ENCODE results near the gene PNMA5.
A peak's percentile ranks its signal among the peaks of the same experiment; 100 is the strongest.

PNMA5 gene

DNA sequence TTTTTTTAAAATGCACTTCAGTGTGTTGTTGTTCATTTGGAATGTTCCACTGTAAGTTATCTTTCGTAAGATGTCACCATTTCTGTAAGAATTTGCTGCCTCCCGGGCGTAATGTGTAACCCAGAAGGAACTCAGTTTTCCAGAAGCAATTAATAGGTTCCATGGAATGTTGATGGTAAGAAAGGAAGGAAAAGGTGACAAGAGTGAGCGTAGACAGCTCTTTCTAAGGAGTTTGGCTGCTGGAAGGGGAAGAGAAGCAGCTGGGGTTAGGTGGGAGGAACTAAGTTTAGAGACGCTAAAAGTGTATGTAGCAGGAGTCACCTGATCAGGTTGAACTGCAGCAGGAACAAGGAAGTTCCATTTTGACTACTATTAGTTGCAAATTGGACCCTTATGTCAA lies 35.9 kb downstream of the PNMA5 start:
- H3K79me2 ChIP-seq (ENCODE audit: low read length): no peaks in the 10 kb centered on the region
- no peak for TF ChIP-seq EZH2phosphoT487 (IDR thresholded peaks at IDR 0.05; ENCODE audit: low read depth)
- TF ChIP-seq, protein P1, sequence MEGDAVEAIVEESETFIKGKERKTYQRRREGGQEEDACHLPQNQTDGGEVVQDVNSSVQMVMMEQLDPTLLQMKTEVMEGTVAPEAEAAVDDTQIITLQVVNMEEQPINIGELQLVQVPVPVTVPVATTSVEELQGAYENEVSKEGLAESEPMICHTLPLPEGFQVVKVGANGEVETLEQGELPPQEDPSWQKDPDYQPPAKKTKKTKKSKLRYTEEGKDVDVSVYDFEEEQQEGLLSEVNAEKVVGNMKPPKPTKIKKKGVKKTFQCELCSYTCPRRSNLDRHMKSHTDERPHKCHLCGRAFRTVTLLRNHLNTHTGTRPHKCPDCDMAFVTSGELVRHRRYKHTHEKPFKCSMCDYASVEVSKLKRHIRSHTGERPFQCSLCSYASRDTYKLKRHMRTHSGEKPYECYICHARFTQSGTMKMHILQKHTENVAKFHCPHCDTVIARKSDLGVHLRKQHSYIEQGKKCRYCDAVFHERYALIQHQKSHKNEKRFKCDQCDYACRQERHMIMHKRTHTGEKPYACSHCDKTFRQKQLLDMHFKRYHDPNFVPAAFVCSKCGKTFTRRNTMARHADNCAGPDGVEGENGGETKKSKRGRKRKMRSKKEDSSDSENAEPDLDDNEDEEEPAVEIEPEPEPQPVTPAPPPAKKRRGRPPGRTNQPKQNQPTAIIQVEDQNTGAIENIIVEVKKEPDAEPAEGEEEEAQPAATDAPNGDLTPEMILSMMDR (IDR thresholded peaks at IDR 0.05; ENCODE audit: low read depth, low read length): no peak
- H3K4me3 ChIP-seq (ENCODE audit: low read length): peak overlapping the region; percentile 77
- peak overlapping the region; percentile 90 for H3K27ac ChIP-seq (ENCODE audit: low read length)
- H3K4me1 ChIP-seq (ENCODE audit: low read length): peaks cover 11% of the 10 kb centered on the region
- no peaks in the 10 kb centered on the region for H3K27me3 ChIP-seq (ENCODE audit: low read depth, low read length)
- H3K9me3 ChIP-seq (ENCODE audit: insufficient read depth, low read length): no peaks in the 10 kb centered on the region
- no peaks in the 10 kb centered on the region for H3K36me3 ChIP-seq (replicated peaks; ENCODE audit: low read depth, low read length)
- H4K20me1 ChIP-seq (ENCODE audit: insufficient read depth, low read length): no peaks in the 10 kb centered on the region
- H3K9ac ChIP-seq (ENCODE audit: low read length): peak overlapping the region; percentile 81
- peak overlapping the region; percentile 94 for H3K4me2 ChIP-seq (ENCODE audit: low read length)
- peak overlapping the region; percentile 74; the same call in 1 of the 2 replicates for H2AFZ ChIP-seq (ENCODE audit: low read depth, low read length)

DNA sequence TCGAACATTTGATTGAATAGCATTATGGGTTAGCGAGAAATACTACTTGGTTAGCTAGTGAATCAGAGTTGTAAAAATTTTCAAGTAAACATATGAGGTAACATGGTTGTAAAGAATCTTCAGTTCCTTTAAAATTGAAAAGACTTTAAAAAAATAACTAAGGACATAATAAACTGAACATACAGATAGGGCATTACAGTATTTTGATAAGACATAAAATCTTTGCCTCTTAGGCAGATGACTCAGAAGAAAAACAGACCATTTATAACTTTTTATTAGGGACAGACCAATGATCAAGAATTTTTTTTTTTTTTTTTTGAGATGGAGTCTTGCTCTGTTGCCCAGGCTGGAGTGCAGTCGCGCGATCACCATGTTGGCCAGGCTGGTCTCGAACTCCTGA lies 43.1 kb downstream of the PNMA5 start:
- Histone ChIP-seq H3K9me3 (ENCODE audit: insufficient read depth, low read length) (no peaks in the 10 kb centered on the region), H3K4me3 (ENCODE audit: low read length) (no peak overlapping the region)
- no peak for TF ChIP-seq EZH2phosphoT487 (IDR thresholded peaks at IDR 0.05; ENCODE audit: low read depth)

DNA sequence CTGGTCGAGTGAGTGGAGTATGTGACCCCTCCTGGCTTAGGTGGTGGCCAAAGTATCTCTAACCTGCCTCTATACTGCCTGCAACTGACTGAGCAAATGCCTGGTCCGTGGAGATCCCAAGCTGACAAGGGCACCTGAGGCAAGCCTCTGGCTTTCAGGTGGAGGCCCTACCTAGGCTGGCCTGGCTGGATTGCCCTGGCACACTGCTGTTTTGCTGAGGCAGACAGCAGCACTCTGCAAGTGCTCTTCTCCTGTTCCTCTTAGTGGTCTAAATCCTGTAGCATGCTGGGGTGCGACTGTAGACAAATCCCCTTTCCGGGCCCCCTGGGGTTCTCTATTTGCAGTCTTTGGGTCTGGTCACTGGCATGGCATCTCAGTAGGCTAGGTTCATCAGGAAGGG lies 44.8 kb downstream of the PNMA5 start:
- TF ChIP-seq, protein P1 (IDR thresholded peaks at IDR 0.05; ENCODE audit: low read depth, low read length): no peak

More for the DNA sequence above, 43.1 kb downstream of the PNMA5 start:
- Histone ChIP-seq H2AFZ (ENCODE audit: low read depth, low read length) (no peak overlapping the region), H3K36me3 (replicated peaks; ENCODE audit: low read depth, low read length) (no peaks in the 10 kb centered on the region), H3K4me2 (ENCODE audit: low read length) (no peak overlapping the region), H3K79me2 (ENCODE audit: low read length) (no peaks in the 10 kb centered on the region), H3K27ac (ENCODE audit: low read length) (no peak overlapping the region), H3K9ac (ENCODE audit: low read length) (no peak overlapping the region), H3K4me1 (ENCODE audit: low read length) (no peaks in the 10 kb centered on the region), H3K27me3 (ENCODE audit: low read depth, low read length) (no peaks in the 10 kb centered on the region), H4K20me1 (ENCODE audit: insufficient read depth, low read length) (no peaks in the 10 kb centered on the region)

DNA sequence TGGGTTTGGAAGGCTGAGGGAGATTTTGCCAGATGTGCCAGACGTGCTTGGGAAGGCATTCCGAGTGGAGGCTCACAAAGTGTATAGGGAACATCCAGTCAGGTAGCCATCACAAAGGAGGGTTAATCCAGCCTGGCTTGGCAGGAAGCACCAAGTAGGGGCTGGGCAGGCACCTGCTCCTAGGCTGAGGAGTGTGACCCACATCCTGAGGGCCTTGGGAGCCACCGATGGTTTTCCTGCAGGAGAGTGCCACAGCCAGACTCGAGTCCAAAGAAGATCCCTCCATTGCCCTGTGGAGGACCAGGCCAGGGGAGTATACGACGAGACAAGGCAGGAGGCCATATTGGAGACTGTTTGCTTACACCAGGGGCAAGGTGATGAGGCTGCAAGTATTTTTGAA lies 47.2 kb downstream of the PNMA5 start:
- H3K36me3 ChIP-seq (replicated peaks; ENCODE audit: low read depth, low read length): no peaks in the 10 kb centered on the region
- H3K9me3 ChIP-seq (ENCODE audit: insufficient read depth, low read length): no peaks in the 10 kb centered on the region
- H3K4me1 ChIP-seq (ENCODE audit: low read length): peaks cover 4% of the 10 kb centered on the region; the same call in 1 of the 2 replicates
- no peaks in the 10 kb centered on the region for H4K20me1 ChIP-seq (ENCODE audit: insufficient read depth, low read length)
- TF ChIP-seq EZH2phosphoT487 (IDR thresholded peaks at IDR 0.05; ENCODE audit: low read depth): no peak
- TF ChIP-seq, protein P1 (IDR thresholded peaks at IDR 0.05; ENCODE audit: low read depth, low read length): no peak
- no peaks in the 10 kb centered on the region for H3K79me2 ChIP-seq (ENCODE audit: low read length)
- H2AFZ ChIP-seq (ENCODE audit: low read depth, low read length): no peak overlapping the region
- H3K27ac ChIP-seq (ENCODE audit: low read length): no peak overlapping the region
- H3K4me3 ChIP-seq (ENCODE audit: low read length): no peak overlapping the region
- no peaks in the 10 kb centered on the region for H3K27me3 ChIP-seq (ENCODE audit: low read depth, low read length)
- H3K4me2 ChIP-seq (ENCODE audit: low read length): no peak overlapping the region
- H3K9ac ChIP-seq (ENCODE audit: low read length): no peak overlapping the region

More for the DNA sequence above, 44.8 kb downstream of the PNMA5 start:
- Histone ChIP-seq H3K27me3 (ENCODE audit: low read depth, low read length) (no peaks in the 10 kb centered on the region), H3K9ac (ENCODE audit: low read length) (no peak overlapping the region), H3K79me2 (ENCODE audit: low read length) (no peaks in the 10 kb centered on the region), H2AFZ (ENCODE audit: low read depth, low read length) (no peak overlapping the region), H4K20me1 (ENCODE audit: insufficient read depth, low read length) (no peaks in the 10 kb centered on the region), H3K27ac (ENCODE audit: low read length) (no peak overlapping the region), H3K4me3 (ENCODE audit: low read length) (no peak overlapping the region), H3K4me2 (ENCODE audit: low read length) (no peak overlapping the region), H3K36me3 (replicated peaks; ENCODE audit: low read depth, low read length) (no peaks in the 10 kb centered on the region), H3K4me1 (ENCODE audit: low read length) (no peaks in the 10 kb centered on the region), H3K9me3 (ENCODE audit: insufficient read depth, low read length) (no peaks in the 10 kb centered on the region)
